Osteoblast (primary cell): ENCODE results near the gene SH3YL1. TPM values are rescaled to one million over a fixed set of nuclear protein-coding genes. Genes with fewer than 3 reads are reported as not detected.

Experiments
- DNase-seq: peaks from one replicate; pipeline ENCODE4 v3.0.0; 2011; ENCODE audit warnings: low spot score, mixed read lengths; ENCODE audit not compliant: insufficient read length; ENCODE audit errors: missing footprints
- H2AFZ ChIP-seq: 2 replicates; pipeline ENCODE4 v1.6.0; 2011; ENCODE audit warnings: mild to moderate bottlenecking, low read length
- H3K27ac ChIP-seq: 2 replicates; pipeline ENCODE4 v1.5.1; 2011; ENCODE audit warnings: mild to moderate bottlenecking, low read depth, low read length, moderate library complexity
- H3K27me3 ChIP-seq: 2 replicates; pipeline ENCODE4 v1.6.0; 2012; ENCODE audit warnings: mild to moderate bottlenecking, control low read depth, inconsistent platforms, low read length, moderate library complexity; ENCODE audit not compliant: insufficient read depth
- H3K36me3 ChIP-seq: 2 replicates; pipeline ENCODE4 v1.5.1; 2011; ENCODE audit warnings: mild to moderate bottlenecking, low read length, control low read depth, moderate library complexity; ENCODE audit not compliant: insufficient read depth
- H3K4me1 ChIP-seq: 2 replicates; pipeline ENCODE4 v1.5.1; 2011; ENCODE audit warnings: mild to moderate bottlenecking, low read length, control low read depth, moderate library complexity; ENCODE audit not compliant: insufficient read depth
- H3K4me2 ChIP-seq: 2 replicates; pipeline ENCODE4 v1.6.0; 2011; ENCODE audit warnings: mild to moderate bottlenecking, low read length; ENCODE audit not compliant: insufficient read depth
- H3K4me3 ChIP-seq: fragments of 200-600 bp; sonication (generic); 3 replicates; pipeline ENCODE4 v1.5.1; 2012; ENCODE audit warnings: mild to moderate bottlenecking, low read length, inconsistent platforms; ENCODE audit not compliant: insufficient read depth
- H3K79me2 ChIP-seq: 2 replicates; pipeline ENCODE4 v1.6.0; 2012; ENCODE audit warnings: mild to moderate bottlenecking, low read length, control low read depth, inconsistent platforms; ENCODE audit not compliant: insufficient read depth
- H3K9me3 ChIP-seq: 2 replicates; pipeline ENCODE4 v1.5.1; 2011; ENCODE audit warnings: low read depth, low read length, control low read depth
- H4K20me1 ChIP-seq: 2 replicates; pipeline ENCODE4 v1.6.0; 2012; ENCODE audit warnings: mild to moderate bottlenecking, low read length, control low read depth; ENCODE audit not compliant: insufficient read depth
- CTCF ChIP-seq: IDR thresholded peaks from 2 replicates; pipeline ENCODE4 v1.5.1; 2011; ENCODE audit warnings: mild to moderate bottlenecking, low read depth, low read length, moderate library complexity; ENCODE audit errors: extremely low read depth
- total RNA-seq: library from RNA; depleted of rRNA; stranded (reverse); fragments of >200 nt; gene quantifications from 2 replicates; pipeline ENCODE4 v1.2.3, GENCODE V29; 2012

SH3YL1 gene
- total RNA-seq, 1 donor: 52.1 TPM

- Histone ChIP-seq H4K20me1 (peaks cover 11% of the 10 kb centered on the region), H3K4me1 (peaks cover 32% of the 10 kb centered on the region), H3K4me2 (peak within 1 kb of the TSS; percentile 39), H3K27me3 (peaks cover 35% of the 10 kb centered on the region), H3K9me3 (no peaks in the 10 kb centered on the region), H2AFZ (no peak within 1 kb of the TSS), H3K36me3 (no peaks in the 10 kb centered on the region), H3K79me2 (no peaks in the 10 kb centered on the region), H3K27ac (no peak within 1 kb of the TSS), H3K4me3 (peak within 1 kb of the TSS; percentile 42)
- no peak for TF ChIP-seq CTCF
- no peak for DNase-seq
Observed at GRCh38 chr2:287911-288757, 24.3 kb upstream of the SH3YL1 start, which contains the start of gene ALKAL2. TSS of gene ALKAL2 (minus strand) at chr2:288091. CDS start at chr2:287835, 256 bp downstream.

GRCh38 chr2:287471-287885, 23.6 kb upstream of the SH3YL1 start:
- Histone ChIP-seq H3K9me3 (no peaks in the 10 kb centered on the region), H3K27me3 (peaks cover 35% of the 10 kb centered on the region), H3K36me3 (no peaks in the 10 kb centered on the region), H3K4me2 (peak overlapping the region; percentile 39), H4K20me1 (peaks cover 11% of the 10 kb centered on the region), H2AFZ (no peak overlapping the region), H3K27ac (no peak overlapping the region), H3K4me3 (peak overlapping the region; percentile 42), H3K4me1 (peaks cover 32% of the 10 kb centered on the region), H3K79me2 (no peaks in the 10 kb centered on the region)
- peak; percentile 83 for DNase-seq
- TF ChIP-seq CTCF: no peak

GRCh38 chr2:286774-287392, 23.1 kb upstream of the SH3YL1 start:
- no peak overlapping the region for H2AFZ ChIP-seq
- H3K36me3 ChIP-seq: no peaks in the 10 kb centered on the region
- peaks cover 32% of the 10 kb centered on the region for H3K4me1 ChIP-seq
- H3K9me3 ChIP-seq: no peaks in the 10 kb centered on the region
- TF ChIP-seq CTCF: no peak
- peak overlapping the region; percentile 39 for H3K4me2 ChIP-seq
- peaks cover 11% of the 10 kb centered on the region for H4K20me1 ChIP-seq
- DNase-seq: no peak
- peak overlapping the region; percentile 19 for H3K4me3 ChIP-seq
- H3K27me3 ChIP-seq: peaks cover 35% of the 10 kb centered on the region
- no peaks in the 10 kb centered on the region for H3K79me2 ChIP-seq
- H3K27ac ChIP-seq: no peak overlapping the region

GRCh38 chr2:286035-286434, 22.2 kb upstream of the SH3YL1 start:
- Histone ChIP-seq H4K20me1 (peaks cover 11% of the 10 kb centered on the region), H3K79me2 (no peaks in the 10 kb centered on the region), H2AFZ (no peak overlapping the region), H3K9me3 (no peaks in the 10 kb centered on the region), H3K4me2 (peak overlapping the region; percentile 50), H3K4me3 (no peak overlapping the region), H3K4me1 (peaks cover 32% of the 10 kb centered on the region), H3K27ac (no peak overlapping the region), H3K36me3 (peaks cover 4% of the 10 kb centered on the region), H3K27me3 (peaks cover 32% of the 10 kb centered on the region)
- no peak for TF ChIP-seq CTCF
- no peak for DNase-seq
